HepG2 (cell line): Measurements from ENCODE around the gene TGDS. TPM values are rescaled to one million over a fixed set of nuclear protein-coding genes. Genes with fewer than 3 reads are reported as not detected.

Experiments
- ATAC-seq: fragments of 200-7000 bp; cut with Tn5 transposase; 3 replicates; pipeline ENCODE4 v1.9.1; 2020; ENCODE audit warnings: mild to moderate bottlenecking, moderate library complexity
- BruUV-seq: library from RNA; stranded (reverse); fragments of 400-500 nt; replicated peaks from 2 replicates; lab custom pipeline; 2021; lab: Mats Ljungman, UMichigan
- CTCF ChIA-PET: fragments of 300-600 bp; formaldehyde crosslinking; extraction: SDS; loops from one replicate; lab custom pipeline; 2021; ENCODE audit warnings: low total read pairs, inconsistent platforms, low intra/inter-chr PET ratio; lab: Yijun Ruan, JAX
- POLR2A ChIA-PET: fragments of 350-600 bp; sonication (Branson Sonifier 250); formaldehyde crosslinking; loops from one replicate; lab custom pipeline; 2020; ENCODE audit warnings: antibody characterized with exemption, inconsistent platforms; lab: Yijun Ruan, JAX
- DNase-seq: peaks from one replicate; pipeline ENCODE4 v3.0.0-alpha.2; 2015; ENCODE audit warnings: low spot score
- FAIRE-seq: peaks from 3 replicates; lab custom pipeline; 2011; peaks lifted over from hg19 to GRCh38; lab: Jason Lieb, UNC
- H2AFZ ChIP-seq: one replicate; pipeline ENCODE4 v1.6.1; 2011; ENCODE audit warnings: low read length, inconsistent platforms
- H3K27ac ChIP-seq: fragments of 300-600 bp; 3 replicates; pipeline ENCODE4 v1.8.0; 2011; ENCODE audit warnings: mixed run types, mild to moderate bottlenecking, mixed read lengths, low read length, inconsistent platforms; ENCODE audit not compliant: insufficient read depth; ENCODE audit errors: extremely low read length
- H3K27me3 ChIP-seq, 2 experiments: fragments of 200-600 bp in 1 of 2; 2 replicates in 1 of 2; 3 replicates in 1 of 2; pipeline versions ENCODE4 v1.6.0 to v1.8.0; 2011; ENCODE audit warnings: low read length in 2 of 2, mild to moderate bottlenecking in 2 of 2, moderate library complexity in 2 of 2, inconsistent platforms in 1 of 2; ENCODE audit not compliant: insufficient read depth in 2 of 2, control insufficient read depth in 1 of 2
- H3K36me3 ChIP-seq, 2 experiments: fragments of 200-600 bp in 1 of 2; replicated peaks in 1 of 2; 2 replicates in 1 of 2; 3 replicates in 1 of 2; pipeline versions ENCODE4 v1.5.1 to v1.8.0; 2011; ENCODE audit warnings: low read length in 2 of 2, inconsistent platforms in 1 of 2; ENCODE audit not compliant: insufficient read depth in 2 of 2, control insufficient read depth in 1 of 2
- H3K4me1 ChIP-seq: 2 replicates; pipeline ENCODE4 v1.5.1; 2012; ENCODE audit warnings: low read length, inconsistent platforms; ENCODE audit not compliant: insufficient read depth
- H3K4me2 ChIP-seq: 2 replicates; pipeline ENCODE4 v1.6.0; 2011; ENCODE audit warnings: low read depth, low read length, inconsistent platforms
- H3K4me3 ChIP-seq, 3 experiments: fragments of 200-600 bp in 1 of 3; sonication (generic), shearing (Covaris generic) in 1 of 3; replicated peaks in 1 of 3; 2 replicates each; pipeline ENCODE4 v1.5.1; 2011 to 2016; ENCODE audit warnings: low read length in 3 of 3, inconsistent platforms in 2 of 3, low read depth in 2 of 3, mild to moderate bottlenecking in 2 of 3, control low read depth in 1 of 3, mixed read lengths in 1 of 3; ENCODE audit not compliant: insufficient read depth in 1 of 3
- H3K79me2 ChIP-seq: one replicate; pipeline ENCODE4 v1.6.1; 2011; ENCODE audit warnings: low read length, inconsistent platforms; ENCODE audit not compliant: insufficient read depth
- H3K9ac ChIP-seq: 2 replicates; pipeline ENCODE4 v1.6.0; 2011; ENCODE audit warnings: mild to moderate bottlenecking, low read depth, low read length, inconsistent platforms; ENCODE audit not compliant: insufficient read depth
- H3K9me3 ChIP-seq: 2 replicates; pipeline ENCODE4 v1.5.1; 2012; ENCODE audit warnings: mild to moderate bottlenecking, low read length
- H4K20me1 ChIP-seq: 2 replicates; pipeline ENCODE4 v1.6.0; 2011; ENCODE audit warnings: inconsistent platforms, mild to moderate bottlenecking, low read length, moderate library complexity; ENCODE audit not compliant: insufficient read depth
- ATF7 ChIP-seq, 2 experiments: fragments of 450-650 bp in 1 of 2; sonication (generic) in 1 of 2; formaldehyde crosslinking in 1 of 2; IDR thresholded peaks; 2 replicates each; pipeline versions ENCODE4 v1.4.0 to v1.6.1; 2016 to 2020; ENCODE audit warnings: antibody characterized with exemption in 1 of 2, mild to moderate bottlenecking in 1 of 2, missing genetic modification reagents in 1 of 2
- CENPT ChIP-seq: sonication (generic); formaldehyde crosslinking; IDR thresholded peaks from 2 replicates; pipeline ENCODE4 v1.8.0; 2022; ENCODE audit warnings: low read depth, mild to moderate bottlenecking, moderate library complexity, missing genetic modification reagents
- KAT7 ChIP-seq: IDR thresholded peaks from 2 replicates; pipeline ENCODE4 v1.6.1; 2018; ENCODE audit warnings: borderline replicate concordance, missing compliant biosample characterization
- KLF13 ChIP-seq: sonication (generic); formaldehyde crosslinking; IDR thresholded peaks from 2 replicates; pipeline ENCODE4 v1.4.0; 2020; ENCODE audit warnings: mild to moderate bottlenecking, missing genetic modification reagents
- MAFG ChIP-seq: sonication (generic); formaldehyde crosslinking; IDR thresholded peaks from 2 replicates; pipeline ENCODE4 v1.5.1; 2020; ENCODE audit warnings: mild to moderate bottlenecking, missing genetic modification reagents
- MXI1 ChIP-seq: IDR thresholded peaks from 3 replicates; pipeline ENCODE4 v1.6.1; 2012; ENCODE audit warnings: low read depth, low read length, inconsistent platforms, borderline replicate concordance
- PLRG1 ChIP-seq: fragments of 450-650 bp; conservative IDR thresholded peaks from 2 replicates; pipeline ENCODE4 v1.6.1; 2016
- PRMT3 ChIP-seq: sonication (generic); formaldehyde crosslinking; IDR thresholded peaks from 2 replicates; pipeline ENCODE4 v1.8.1; 2022; ENCODE audit warnings: low read depth, mild to moderate bottlenecking, moderate library complexity, missing genetic modification reagents, borderline replicate concordance
- SP140L ChIP-seq: sonication (generic); formaldehyde crosslinking; IDR thresholded peaks from 2 replicates; pipeline ENCODE4 v1.4.0; 2020; ENCODE audit warnings: missing genetic modification reagents, borderline replicate concordance
- SRSF9 ChIP-seq: fragments of 200-400 bp; formaldehyde crosslinking; IDR thresholded peaks from 2 replicates; pipeline ENCODE4 v1.6.1; 2018; ENCODE audit warnings: borderline replicate concordance, mild to moderate bottlenecking, low read depth, low read length; ENCODE audit not compliant: insufficient read depth, poor library complexity, severe bottlenecking
- STAT5B ChIP-seq: sonication (generic); formaldehyde crosslinking; IDR thresholded peaks from 2 replicates; pipeline ENCODE4 v1.4.0; 2020; ENCODE audit warnings: missing genetic modification reagents
- TARDBP ChIP-seq: sonication (generic); formaldehyde crosslinking; IDR thresholded peaks from 2 replicates; pipeline ENCODE4 v1.8.0; 2022; ENCODE audit warnings: mild to moderate bottlenecking, missing genetic modification reagents
- TEAD2 ChIP-seq: sonication (generic); formaldehyde crosslinking; IDR thresholded peaks from 2 replicates; pipeline ENCODE4 v1.9.0; 2021; ENCODE audit warnings: missing genetic modification reagents
- YEATS2 ChIP-seq: sonication (generic); formaldehyde crosslinking; IDR thresholded peaks from 2 replicates; pipeline ENCODE4 v1.4.0; 2020; ENCODE audit warnings: missing genetic modification reagents, borderline replicate concordance
- ZFP36L1 ChIP-seq: sonication (generic); formaldehyde crosslinking; IDR thresholded peaks from 2 replicates; pipeline ENCODE4 v1.8.0; 2022; ENCODE audit warnings: mild to moderate bottlenecking, missing genetic modification reagents, moderate library complexity
- ZNF10 ChIP-seq: sonication (generic); formaldehyde crosslinking; IDR thresholded peaks from 2 replicates; pipeline ENCODE4 v1.4.0; 2020; ENCODE audit warnings: mild to moderate bottlenecking, low read depth, missing genetic modification reagents, borderline replicate concordance
- ZNF720 ChIP-seq: sonication (generic); formaldehyde crosslinking; IDR thresholded peaks from 2 replicates; pipeline ENCODE4 v1.4.0; 2020; ENCODE audit warnings: missing genetic modification reagents
- WGBS: methylation state at CpG from one replicate; pipeline ENCODE4 v1.1.6; 2017; ENCODE audit warnings: low lambda C conversion rate; 5-methylcytosine and 5-hydroxymethylcytosine counted together
- in situ Hi-C: cut with HindIII; loops from 2 replicates; pipeline ENCODE4 v1.10.0; 2017; ENCODE audit warnings: low pct_unique_long_range_greater_than_20kb; ENCODE audit not compliant: extremely low pct_ligation_motif_present
- intact Hi-C: fragments of 100-400 bp; cut with micrococcal nuclease; formaldehyde crosslinking; loops from one replicate; pipeline ENCODE4 v1.10.0; 2022; ENCODE audit not compliant: unreplicated experiment
- polyA plus RNA-seq, 8 experiments: library from polyadenylated mRNA; depleted of rRNA in 3 of 8; stranded (reverse) in 7 of 8; unstranded in 1 of 8; fragments of >200 nt; fragmentation: Illumina TruSeq in 4 of 8; extraction: Trizol in 4 of 8; gene quantifications; 2 replicates each; pipeline versions ENCODE4 v1.2.1 to v1.2.3, GENCODE V29; 2011 to 2016; ENCODE audit warnings: low read depth in 4 of 8, missing spikeins in 1 of 8, mixed read lengths in 1 of 8; ENCODE audit not compliant: insufficient read depth in 1 of 8
- total RNA-seq, 5 experiments: library from RNA; depleted of rRNA; stranded (reverse); fragments of >200 nt; fragmentation: Illumina TruSeq; extraction: Trizol; gene quantifications; 2 replicates each; pipeline ENCODE4 v1.2.3, GENCODE V29; 2016; ENCODE audit warnings: low read depth in 1 of 5
- TF ChIP-seq, protein P1 (sequence below): sonication (generic); formaldehyde crosslinking; IDR thresholded peaks from 2 replicates; pipeline ENCODE4 v1.8.1; 2023; ENCODE audit warnings: mild to moderate bottlenecking, missing genetic modification reagents
- TF ChIP-seq, protein P2 (sequence below): sonication (generic); formaldehyde crosslinking; IDR thresholded peaks from 2 replicates; pipeline ENCODE4 v1.4.0; 2020; ENCODE audit warnings: mild to moderate bottlenecking, missing genetic modification reagents

Gene TGDS
- total and polyA plus RNA-seq, 2 of the 13 experiments (the other 11 are each of a cell fraction or from before 2014, with no cell fraction given): 15.5 to 17.9 TPM

GRCh38 chr13:94607056-94607455 is 11.1 kb upstream of the TGDS start:
- Histone ChIP-seq H3K4me2 (no peak overlapping the region), H3K9ac (no peak overlapping the region), H3K27ac (no peak overlapping the region), H2AFZ (no peak overlapping the region), H3K79me2 (no peaks in the 10 kb centered on the region), H3K4me1 (no peaks in the 10 kb centered on the region), H3K36me3 (no peaks in the 10 kb centered on the region), H3K9me3 (no peaks in the 10 kb centered on the region), H4K20me1 (no peaks in the 10 kb centered on the region), H3K27me3 (peaks cover 0 to 4% of the 10 kb centered on the region in 2 experiments; a peak in 2 of 5 replicates), H3K4me3 (no peak overlapping the region)
- CTCF ChIA-PET: no interaction called here
- ATAC-seq (no peak), FAIRE-seq (no peak), DNase-seq (no peak)
- intact Hi-C loops (no loop called here), in situ Hi-C loops (no loop called here)
- no TSS peak for BruUV-seq
- TF ChIP-seq TARDBP (CRISPR knock-in tag): no peak
- TF ChIP-seq YEATS2 (CRISPR knock-in tag): no peak
- TF ChIP-seq, protein P1, sequence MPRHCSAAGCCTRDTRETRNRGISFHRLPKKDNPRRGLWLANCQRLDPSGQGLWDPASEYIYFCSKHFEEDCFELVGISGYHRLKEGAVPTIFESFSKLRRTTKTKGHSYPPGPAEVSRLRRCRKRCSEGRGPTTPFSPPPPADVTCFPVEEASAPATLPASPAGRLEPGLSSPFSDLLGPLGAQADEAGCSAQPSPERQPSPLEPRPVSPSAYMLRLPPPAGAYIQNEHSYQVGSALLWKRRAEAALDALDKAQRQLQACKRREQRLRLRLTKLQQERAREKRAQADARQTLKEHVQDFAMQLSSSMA (CRISPR knock-in tag): no peak
- no peak for TF ChIP-seq MAFG (CRISPR knock-in tag)
- TF ChIP-seq SP140L (CRISPR knock-in tag): no peak
- TF ChIP-seq ATF7 (IDR thresholded peaks at IDR 0.05): no peak
- TF ChIP-seq ATF7 (CRISPR knock-in tag; IDR thresholded peaks at IDR 0.05): no peak
- TF ChIP-seq SRSF9: no peak
- TF ChIP-seq, protein P2, sequence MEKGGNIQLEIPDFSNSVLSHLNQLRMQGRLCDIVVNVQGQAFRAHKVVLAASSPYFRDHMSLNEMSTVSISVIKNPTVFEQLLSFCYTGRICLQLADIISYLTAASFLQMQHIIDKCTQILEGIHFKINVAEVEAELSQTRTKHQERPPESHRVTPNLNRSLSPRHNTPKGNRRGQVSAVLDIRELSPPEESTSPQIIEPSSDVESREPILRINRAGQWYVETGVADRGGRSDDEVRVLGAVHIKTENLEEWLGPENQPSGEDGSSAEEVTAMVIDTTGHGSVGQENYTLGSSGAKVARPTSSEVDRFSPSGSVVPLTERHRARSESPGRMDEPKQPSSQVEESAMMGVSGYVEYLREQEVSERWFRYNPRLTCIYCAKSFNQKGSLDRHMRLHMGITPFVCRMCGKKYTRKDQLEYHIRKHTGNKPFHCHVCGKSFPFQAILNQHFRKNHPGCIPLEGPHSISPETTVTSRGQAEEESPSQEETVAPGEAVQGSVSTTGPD: no peak
- TF ChIP-seq PRMT3 (CRISPR knock-in tag): no peak
- TF ChIP-seq TEAD2: no peak
- TF ChIP-seq ZFP36L1 (CRISPR knock-in tag): no peak
- no peak for TF ChIP-seq KLF13 (CRISPR knock-in tag)
- no peak for TF ChIP-seq MXI1
- TF ChIP-seq CENPT: no peak
- TF ChIP-seq STAT5B (CRISPR knock-in tag): no peak
- no peak for TF ChIP-seq KAT7
- no peak for TF ChIP-seq PLRG1
- TF ChIP-seq ZNF720 (CRISPR knock-in tag): no peak
- TF ChIP-seq ZNF10 (CRISPR knock-in tag): no peak
- POLR2A ChIA-PET: no interaction called here
- 20% methylated on average over 4 of the region's 4 CpGs for WGBS
